GM13977 (cell line): Measurements from ENCODE around the gene NUP214.

ENCODE experiments used
- DNase-seq: peaks from one replicate; pipeline ENCODE4 v3.0.0; 2012; ENCODE audit warnings: low spot score
- in situ Hi-C: fragments of 300-500 bp; cut with MboI; formaldehyde crosslinking; loops from one replicate; pipeline ENCODE4 v1.12.0; 2022; ENCODE audit warnings: low sequenced_read_pairs, low pct_unique_long_range_greater_than_20kb, mixed read lengths, inconsistent platforms; ENCODE audit not compliant: unreplicated experiment
- TF ChIP-seq, protein P1 (sequence below): IDR thresholded peaks from 2 replicates; pipeline ENCODE4 v1.5.1; 2012; ENCODE audit warnings: mild to moderate bottlenecking, control low read depth; ENCODE audit not compliant: insufficient read depth; ENCODE audit errors: extremely low read depth, missing control alignments

NUP214 gene

GRCh38 chr9:131100445-131100844, 24.9 kb upstream of the NUP214 start:
- no peak for DNase-seq
- in situ Hi-C loops = no loop called here
- TF ChIP-seq, protein P1, sequence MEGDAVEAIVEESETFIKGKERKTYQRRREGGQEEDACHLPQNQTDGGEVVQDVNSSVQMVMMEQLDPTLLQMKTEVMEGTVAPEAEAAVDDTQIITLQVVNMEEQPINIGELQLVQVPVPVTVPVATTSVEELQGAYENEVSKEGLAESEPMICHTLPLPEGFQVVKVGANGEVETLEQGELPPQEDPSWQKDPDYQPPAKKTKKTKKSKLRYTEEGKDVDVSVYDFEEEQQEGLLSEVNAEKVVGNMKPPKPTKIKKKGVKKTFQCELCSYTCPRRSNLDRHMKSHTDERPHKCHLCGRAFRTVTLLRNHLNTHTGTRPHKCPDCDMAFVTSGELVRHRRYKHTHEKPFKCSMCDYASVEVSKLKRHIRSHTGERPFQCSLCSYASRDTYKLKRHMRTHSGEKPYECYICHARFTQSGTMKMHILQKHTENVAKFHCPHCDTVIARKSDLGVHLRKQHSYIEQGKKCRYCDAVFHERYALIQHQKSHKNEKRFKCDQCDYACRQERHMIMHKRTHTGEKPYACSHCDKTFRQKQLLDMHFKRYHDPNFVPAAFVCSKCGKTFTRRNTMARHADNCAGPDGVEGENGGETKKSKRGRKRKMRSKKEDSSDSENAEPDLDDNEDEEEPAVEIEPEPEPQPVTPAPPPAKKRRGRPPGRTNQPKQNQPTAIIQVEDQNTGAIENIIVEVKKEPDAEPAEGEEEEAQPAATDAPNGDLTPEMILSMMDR = no peak

DNA sequence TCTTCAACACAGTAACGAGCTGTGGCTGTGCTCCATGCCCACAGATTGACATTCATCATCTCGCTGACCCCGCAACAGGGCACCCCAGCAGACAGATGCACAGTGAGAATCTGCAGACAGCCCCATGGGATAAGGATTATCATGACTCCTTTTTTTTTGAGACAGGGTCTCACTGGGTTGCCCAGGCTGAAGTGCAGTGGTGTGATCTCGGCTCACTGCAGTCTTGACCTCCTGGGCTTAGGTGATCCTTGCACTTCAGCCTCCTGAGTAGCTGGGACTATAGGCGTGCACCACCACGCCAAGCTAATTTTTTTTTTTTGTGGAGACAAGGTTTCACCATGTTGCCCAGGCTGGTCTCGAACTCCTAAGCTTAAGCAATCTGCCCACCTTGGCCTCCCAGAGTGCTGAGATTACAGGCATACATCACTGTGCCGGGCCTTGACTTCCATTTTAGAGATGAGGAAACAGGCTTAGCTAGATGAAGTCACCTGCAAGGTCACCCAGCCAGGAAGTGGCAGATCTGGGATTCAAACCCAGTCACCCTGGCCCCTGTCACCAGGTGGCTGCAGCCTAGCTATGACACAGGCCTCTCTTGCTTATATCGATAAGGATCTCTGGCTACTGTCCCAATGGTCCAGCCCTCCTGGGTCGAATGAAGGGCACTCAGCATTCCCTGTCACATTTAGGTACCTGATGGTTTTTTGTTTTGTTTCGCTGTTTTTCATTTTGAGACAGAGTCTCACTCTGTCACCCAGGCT, 24.0 kb upstream of the NUP214 start:
- DNase-seq = no peak
- in situ Hi-C loops = no loop called here
- TF ChIP-seq, protein P1 = no peak

DNA sequence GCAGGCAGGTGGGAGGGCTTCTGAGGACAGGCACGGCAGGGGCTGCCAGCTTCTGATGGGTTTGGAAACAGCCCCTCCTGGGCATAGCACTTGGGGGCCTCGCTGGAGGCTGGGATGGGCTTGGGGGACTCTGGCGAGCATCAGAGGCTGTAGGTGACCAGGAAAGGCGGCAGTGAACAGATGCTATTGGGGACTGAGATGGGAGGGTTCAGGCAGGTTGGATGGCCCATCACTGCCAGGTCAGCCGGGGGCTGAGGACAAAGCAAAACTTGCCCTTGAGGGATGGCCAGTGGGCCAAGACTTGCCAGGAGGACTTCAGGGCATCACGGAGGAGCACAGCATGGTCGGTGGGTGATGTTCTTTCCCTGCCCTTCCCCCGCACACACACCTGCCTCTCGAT, 22.4 kb upstream of the NUP214 start:
- TF ChIP-seq, protein P1 = no peak

DNA sequence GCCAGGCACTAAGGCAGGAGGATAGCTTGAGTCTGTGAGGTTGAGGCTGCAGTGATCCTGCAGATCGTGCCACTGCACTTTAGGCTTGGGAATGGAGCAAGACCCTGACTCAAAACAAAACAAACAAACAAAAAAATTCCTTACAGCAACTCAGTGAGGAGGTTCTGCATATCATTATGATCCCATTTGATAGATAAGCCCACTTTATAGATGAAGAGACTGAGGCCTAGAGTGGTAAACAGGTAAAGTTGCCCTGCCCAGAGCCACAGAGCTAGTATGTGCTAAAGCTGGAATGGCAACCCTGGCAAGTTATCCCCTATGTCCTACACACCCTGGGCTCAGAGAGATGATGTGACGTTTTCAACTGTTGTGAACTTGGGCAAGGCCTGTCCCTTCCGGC, 21.9 kb upstream of the NUP214 start:
- TF ChIP-seq, protein P1 = no peak
- no peak for DNase-seq
- in situ Hi-C loops = no loop called here

More for the DNA sequence above, 22.4 kb upstream of the NUP214 start:
- in situ Hi-C loops = no loop called here
- no peak for DNase-seq

DNA sequence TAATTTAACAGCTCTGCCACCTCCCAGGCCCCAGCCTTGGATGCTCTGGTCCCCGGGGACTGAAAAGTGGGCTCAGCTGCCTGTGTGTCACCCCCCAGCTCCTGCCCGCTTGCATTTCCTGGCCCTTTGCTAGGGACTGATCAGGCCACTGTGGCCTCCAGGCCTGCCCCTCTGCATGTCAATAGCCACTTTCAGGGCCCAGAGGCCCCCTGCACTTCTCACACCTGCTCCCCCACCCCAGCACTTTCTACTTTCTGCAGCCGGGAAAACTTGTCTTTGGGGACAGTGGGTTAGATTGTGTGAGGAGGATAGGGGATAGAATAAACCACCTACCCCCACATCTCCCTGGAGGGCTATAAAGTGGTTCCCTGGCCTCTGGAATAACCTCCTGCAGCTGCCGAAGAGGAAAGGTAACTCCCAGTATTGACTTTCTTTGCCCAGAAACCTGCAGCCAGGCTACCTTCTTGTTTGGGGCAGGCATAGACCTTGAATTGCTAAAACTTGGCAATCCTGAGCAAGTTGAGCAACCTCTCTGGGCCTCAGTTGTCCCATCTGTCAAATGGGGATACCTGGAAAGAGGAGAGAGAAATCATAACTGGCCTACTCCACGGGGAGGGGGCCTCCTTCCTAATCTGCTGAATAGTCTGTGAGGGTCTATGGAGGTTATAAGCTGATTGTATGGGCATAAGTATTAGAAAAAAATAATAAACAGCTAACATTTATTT, 21.2 kb upstream of the NUP214 start:
- in situ Hi-C loops = no loop called here
- TF ChIP-seq, protein P1 = no peak
- no peak for DNase-seq

DNA sequence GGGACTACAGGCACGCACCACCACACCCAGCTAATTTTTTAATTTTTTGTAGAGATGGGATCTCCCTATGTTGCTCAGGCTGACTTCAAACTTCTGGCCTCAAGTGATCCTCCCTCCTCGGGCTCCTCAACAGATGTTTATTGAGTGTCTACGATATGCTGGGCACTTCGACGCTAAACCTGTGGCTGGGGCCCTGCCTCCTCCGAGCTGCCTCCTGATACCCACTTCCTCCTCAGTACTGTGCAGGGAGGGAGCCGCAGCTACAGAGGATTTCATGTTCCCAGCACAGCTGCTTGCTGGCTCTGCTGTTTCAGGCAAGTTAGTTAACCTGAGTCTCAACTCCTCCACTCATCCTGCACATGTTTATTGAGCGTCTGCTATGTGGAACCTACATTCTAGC, 19.4 kb upstream of the NUP214 start:
- no peak for DNase-seq
- TF ChIP-seq, protein P1 = no peak
- in situ Hi-C loops = no loop called here
